HepG2 (cell line): ENCODE data around the gene ARHGEF39. TPM values are rescaled to one million over a fixed set of nuclear protein-coding genes. Genes with fewer than 3 reads are reported as not detected.
A peak's percentile ranks its signal among the peaks of the same experiment; 100 is the strongest.

ENCODE experiments used
- BCL6 ChIP-seq: IDR thresholded peaks from 2 replicates; pipeline ENCODE4 v1.6.1; 2016; ENCODE audit warnings: missing genetic modification reagents, missing compliant biosample characterization
- HBP1 ChIP-seq: IDR thresholded peaks from 2 replicates; pipeline ENCODE4 v1.6.1; 2016; ENCODE audit warnings: low read depth, control low read depth
- HDAC1 ChIP-seq: sonication (generic); formaldehyde crosslinking; IDR thresholded peaks from 2 replicates; pipeline ENCODE4 v1.5.1; 2020; ENCODE audit warnings: mild to moderate bottlenecking, missing genetic modification reagents
- NFIC ChIP-seq: IDR thresholded peaks from 2 replicates; pipeline ENCODE4 v1.6.1; 2012; ENCODE audit warnings: mild to moderate bottlenecking, low read length, inconsistent platforms
- NKX3-1 ChIP-seq: sonication (generic); formaldehyde crosslinking; IDR thresholded peaks from 2 replicates; pipeline ENCODE4 v1.5.0; 2020; ENCODE audit warnings: missing genetic modification reagents
- TBL1XR1 ChIP-seq: fragments of 150-350 bp; IDR thresholded peaks from 2 replicates; pipeline ENCODE4 v1.6.1; 2014; ENCODE audit warnings: borderline replicate concordance, low read length; ENCODE audit not compliant: partially characterized antibody
- ZBTB1 ChIP-seq: sonication (generic); formaldehyde crosslinking; IDR thresholded peaks from 2 replicates; pipeline ENCODE4 v1.4.0; 2020; ENCODE audit warnings: missing genetic modification reagents, borderline replicate concordance
- ZFP1 ChIP-seq: IDR thresholded peaks from 2 replicates; pipeline ENCODE4 v1.6.1; 2016
- ZFY ChIP-seq: sonication (generic); formaldehyde crosslinking; IDR thresholded peaks from 2 replicates; pipeline ENCODE4 v1.4.0; 2020; ENCODE audit warnings: missing genetic modification reagents
- ZNF274 ChIP-seq: sonication (generic); formaldehyde crosslinking; IDR thresholded peaks from 2 replicates; pipeline ENCODE4 v1.5.1; 2020; ENCODE audit warnings: mild to moderate bottlenecking, missing genetic modification reagents
- ZNF30 ChIP-seq: sonication (generic); formaldehyde crosslinking; IDR thresholded peaks from 2 replicates; pipeline ENCODE4 v1.5.0; 2020; ENCODE audit warnings: mild to moderate bottlenecking, missing genetic modification reagents
- ZNF350 ChIP-seq: sonication (generic); formaldehyde crosslinking; IDR thresholded peaks from 2 replicates; pipeline ENCODE4 v1.4.0; 2020; ENCODE audit warnings: mild to moderate bottlenecking, low read depth, missing genetic modification reagents, borderline replicate concordance
- ZNF367 ChIP-seq: sonication (generic); formaldehyde crosslinking; IDR thresholded peaks from 2 replicates; pipeline ENCODE4 v1.4.0; 2020; ENCODE audit warnings: missing genetic modification reagents, borderline replicate concordance
- ZNF713 ChIP-seq: sonication (generic); formaldehyde crosslinking; IDR thresholded peaks from 2 replicates; pipeline ENCODE4 v1.4.0; 2020; ENCODE audit warnings: mild to moderate bottlenecking, missing genetic modification reagents
- ZNF770 ChIP-seq: sonication (generic); formaldehyde crosslinking; IDR thresholded peaks from 2 replicates; pipeline ENCODE4 v1.5.0; 2020; ENCODE audit warnings: mild to moderate bottlenecking, missing genetic modification reagents
- ZSCAN22 ChIP-seq: sonication (generic); formaldehyde crosslinking; IDR thresholded peaks from 2 replicates; pipeline ENCODE4 v1.4.0; 2020; ENCODE audit warnings: mild to moderate bottlenecking, missing genetic modification reagents
- polyA plus RNA-seq, 8 experiments: library from polyadenylated mRNA; depleted of rRNA in 3 of 8; stranded (reverse) in 7 of 8; unstranded in 1 of 8; fragments of >200 nt; fragmentation: Illumina TruSeq in 4 of 8; extraction: Trizol in 4 of 8; gene quantifications; 2 replicates each; pipeline versions ENCODE4 v1.2.1 to v1.2.3, GENCODE V29; 2011 to 2016; ENCODE audit warnings: low read depth in 4 of 8, missing spikeins in 1 of 8, mixed read lengths in 1 of 8; ENCODE audit not compliant: insufficient read depth in 1 of 8
- total RNA-seq, 5 experiments: library from RNA; depleted of rRNA; stranded (reverse); fragments of >200 nt; fragmentation: Illumina TruSeq; extraction: Trizol; gene quantifications; 2 replicates each; pipeline ENCODE4 v1.2.3, GENCODE V29; 2016; ENCODE audit warnings: low read depth in 1 of 5
- TF ChIP-seq, protein P1 (sequence below): sonication (generic); formaldehyde crosslinking; IDR thresholded peaks from 2 replicates; pipeline ENCODE4 v1.8.0; 2022; ENCODE audit warnings: mild to moderate bottlenecking, missing genetic modification reagents, borderline replicate concordance
- TF ChIP-seq, protein P2 (sequence below): IDR thresholded peaks from 2 replicates; pipeline ENCODE4 v1.6.1; 2016; ENCODE audit warnings: mild to moderate bottlenecking, missing biosample characterization, missing genetic modification reagents
- TF ChIP-seq, protein P3 (sequence below): sonication (generic); formaldehyde crosslinking; IDR thresholded peaks from 2 replicates; pipeline ENCODE4 v1.4.0; 2020; ENCODE audit warnings: mild to moderate bottlenecking, missing genetic modification reagents
- TF ChIP-seq, protein P4 (sequence below): sonication (generic); formaldehyde crosslinking; IDR thresholded peaks from 2 replicates; pipeline ENCODE4 v1.4.0; 2020; ENCODE audit warnings: missing genetic modification reagents

ARHGEF39 gene
- total and polyA plus RNA-seq, 2 of the 13 experiments (the other 11 are each of a cell fraction or from before 2014, with no cell fraction given), result 11.2 to 12.3 TPM

DNA sequence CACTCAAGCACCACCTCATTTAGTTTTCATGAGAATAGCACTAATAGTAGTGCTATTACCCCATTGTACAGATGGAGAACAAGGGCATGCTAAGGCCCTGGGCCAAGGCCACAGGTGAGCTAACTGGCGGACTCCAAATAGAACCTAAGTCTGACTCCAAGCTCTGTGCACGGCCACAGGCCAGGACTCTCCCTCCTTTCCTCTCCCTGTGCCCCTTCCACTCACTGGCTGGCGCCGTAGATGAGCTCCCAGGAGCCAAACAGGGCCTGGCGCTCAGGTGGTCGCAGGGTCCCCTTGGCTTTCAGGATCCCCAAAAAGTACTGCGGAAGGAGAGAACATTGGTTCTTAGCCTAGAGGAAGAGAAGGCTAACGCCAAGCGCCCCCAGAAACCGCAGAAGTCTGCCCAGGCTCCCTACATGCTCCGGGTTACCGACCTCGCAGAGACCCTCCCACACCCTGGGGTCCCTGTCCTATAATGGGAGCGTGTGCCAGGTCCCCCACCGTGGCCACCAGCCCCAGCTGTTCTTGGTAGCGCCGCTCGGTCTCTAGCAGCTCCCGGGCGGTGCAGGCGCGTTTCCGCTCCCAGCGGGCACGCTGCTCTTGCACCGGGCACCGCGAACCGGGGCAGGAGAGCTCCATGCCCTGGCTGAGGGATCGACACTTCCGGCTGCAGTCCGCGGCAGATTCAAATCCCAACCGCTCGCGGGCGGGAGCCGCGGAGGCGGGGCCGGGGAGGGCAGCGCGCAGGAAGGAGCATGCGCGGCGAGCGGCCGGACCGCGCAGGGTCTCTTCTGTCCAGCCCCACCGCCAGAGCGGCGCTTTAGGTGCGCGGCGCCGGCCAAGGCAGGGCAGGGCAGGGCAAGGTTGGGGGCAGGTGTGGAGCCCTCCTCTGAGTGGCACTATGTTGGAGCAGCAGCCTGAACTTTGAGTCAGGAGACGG is at the start of gene ARHGEF39 (continued):
- TF ChIP-seq HBP1 (CRISPR knock-in tag) (peak; percentile 31; the same call in 1 of the 2 replicates), ZBTB1 (CRISPR knock-in tag) (no peak), ZNF274 (CRISPR knock-in tag) (peak; percentile 95), ZNF770 (CRISPR knock-in tag) (peak; percentile 45; the same call in 1 of the 2 replicates), BCL6 (CRISPR knock-in tag) (0 out of 2 replicates have a peak, but pooled peaks have one; percentile 21), ZNF30 (CRISPR knock-in tag) (0 out of 2 replicates have a peak, but pooled peaks have one; percentile 21), ZNF367 (CRISPR knock-in tag) (0 out of 2 replicates have a peak, but pooled peaks have one; percentile 26), ZNF350 (CRISPR knock-in tag) (no peak), TBL1XR1 (no peak), HDAC1 (CRISPR knock-in tag) (peak; percentile 91), ZFY (CRISPR knock-in tag) (peak; percentile 67), ZSCAN22 (CRISPR knock-in tag) (no peak), ZNF713 (CRISPR knock-in tag) (no peak), ZFP1 (CRISPR knock-in tag) (no peak), NKX3-1 (CRISPR knock-in tag) (peak; percentile 79), NFIC (no peak)
- TF ChIP-seq, protein P1, sequence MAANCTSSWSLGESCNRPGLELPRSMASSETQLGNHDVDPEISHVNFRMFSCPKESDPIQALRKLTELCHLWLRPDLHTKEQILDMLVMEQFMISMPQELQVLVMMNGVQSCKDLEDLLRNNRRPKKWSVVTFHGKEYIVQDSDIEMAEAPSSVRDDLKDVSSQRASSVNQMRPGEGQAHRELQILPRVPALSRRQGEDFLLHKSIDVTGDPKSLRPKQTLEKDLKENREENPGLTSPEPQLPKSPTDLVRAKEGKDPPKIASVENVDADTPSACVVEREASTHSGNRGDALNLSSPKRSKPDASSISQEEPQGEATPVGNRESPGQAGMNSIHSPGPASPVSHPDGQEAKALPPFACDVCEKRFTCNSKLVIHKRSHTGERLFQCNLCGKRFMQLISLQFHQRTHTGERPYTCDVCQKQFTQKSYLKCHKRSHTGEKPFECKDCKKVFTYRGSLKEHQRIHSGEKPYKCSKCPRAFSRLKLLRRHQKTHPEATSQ (CRISPR knock-in tag), result no peak; the same call in 1 of the 2 replicates
- TF ChIP-seq, protein P2, sequence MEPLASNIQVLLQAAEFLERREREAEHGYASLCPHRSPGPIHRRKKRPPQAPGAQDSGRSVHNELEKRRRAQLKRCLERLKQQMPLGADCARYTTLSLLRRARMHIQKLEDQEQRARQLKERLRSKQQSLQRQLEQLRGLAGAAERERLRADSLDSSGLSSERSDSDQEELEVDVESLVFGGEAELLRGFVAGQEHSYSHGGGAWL (CRISPR knock-in tag), result peak; percentile 89
- TF ChIP-seq, protein P3, sequence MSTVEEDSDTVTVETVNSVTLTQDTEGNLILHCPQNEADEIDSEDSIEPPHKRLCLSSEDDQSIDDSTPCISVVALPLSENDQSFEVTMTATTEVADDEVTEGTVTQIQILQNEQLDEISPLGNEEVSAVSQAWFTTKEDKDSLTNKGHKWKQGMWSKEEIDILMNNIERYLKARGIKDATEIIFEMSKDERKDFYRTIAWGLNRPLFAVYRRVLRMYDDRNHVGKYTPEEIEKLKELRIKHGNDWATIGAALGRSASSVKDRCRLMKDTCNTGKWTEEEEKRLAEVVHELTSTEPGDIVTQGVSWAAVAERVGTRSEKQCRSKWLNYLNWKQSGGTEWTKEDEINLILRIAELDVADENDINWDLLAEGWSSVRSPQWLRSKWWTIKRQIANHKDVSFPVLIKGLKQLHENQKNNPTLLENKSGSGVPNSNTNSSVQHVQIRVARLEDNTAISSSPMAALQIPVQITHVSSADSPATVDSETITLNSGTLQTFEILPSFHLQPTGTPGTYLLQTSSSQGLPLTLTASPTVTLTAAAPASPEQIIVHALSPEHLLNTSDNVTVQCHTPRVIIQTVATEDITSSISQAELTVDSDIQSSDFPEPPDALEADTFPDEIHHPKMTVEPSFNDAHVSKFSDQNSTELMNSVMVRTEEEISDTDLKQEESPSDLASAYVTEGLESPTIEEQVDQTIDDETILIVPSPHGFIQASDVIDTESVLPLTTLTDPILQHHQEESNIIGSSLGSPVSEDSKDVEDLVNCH, result no peak
- TF ChIP-seq, protein P4, sequence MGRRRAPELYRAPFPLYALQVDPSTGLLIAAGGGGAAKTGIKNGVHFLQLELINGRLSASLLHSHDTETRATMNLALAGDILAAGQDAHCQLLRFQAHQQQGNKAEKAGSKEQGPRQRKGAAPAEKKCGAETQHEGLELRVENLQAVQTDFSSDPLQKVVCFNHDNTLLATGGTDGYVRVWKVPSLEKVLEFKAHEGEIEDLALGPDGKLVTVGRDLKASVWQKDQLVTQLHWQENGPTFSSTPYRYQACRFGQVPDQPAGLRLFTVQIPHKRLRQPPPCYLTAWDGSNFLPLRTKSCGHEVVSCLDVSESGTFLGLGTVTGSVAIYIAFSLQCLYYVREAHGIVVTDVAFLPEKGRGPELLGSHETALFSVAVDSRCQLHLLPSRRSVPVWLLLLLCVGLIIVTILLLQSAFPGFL, result no peak
